ENCODE measurements around the gene ADCK2. TPM values are rescaled to one million over a fixed set of nuclear protein-coding genes. Genes with fewer than 3 reads are reported as not detected.

ADCK2 gene
- total RNA-seq, 1 donor from 2014 or later: 26.9 TPM

GRCh38 chr7:140724706-140725105 lies 52.0 kb downstream of the ADCK2 start:
- H3K27ac Mint-ChIP-seq (ENCODE audit: unreplicated experiment): no peak overlapping the region
- no peaks in the 10 kb centered on the region for H3K27me3 Mint-ChIP-seq (ENCODE audit: low read depth)
- DNase-seq (ENCODE audit: low spot score): no peak

DNA sequence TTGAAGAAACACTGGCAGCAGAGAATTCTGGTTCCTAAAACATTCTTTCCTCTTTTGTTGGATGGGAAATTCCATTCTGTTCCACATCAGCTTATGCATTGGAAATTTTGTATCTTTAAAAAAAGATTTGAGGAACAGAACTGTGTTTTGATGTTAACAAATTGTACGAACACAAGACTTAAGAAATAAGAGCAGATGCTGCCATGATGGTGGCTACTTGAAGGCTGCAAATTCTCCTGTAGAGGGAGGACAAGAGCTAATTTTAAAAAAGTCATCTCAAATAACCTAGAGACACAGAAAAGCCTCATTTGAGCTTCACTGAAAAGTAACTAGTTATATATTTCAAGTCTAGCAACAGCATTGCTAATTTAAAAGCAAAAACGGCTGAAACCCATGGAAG lies 53.5 kb downstream of the ADCK2 start:
- DNase-seq (ENCODE audit: low spot score): no peak
- H3K36me3 Mint-ChIP-seq (ENCODE audit: low read depth): peaks cover 4% of the 10 kb centered on the region
- H3K9me3 Mint-ChIP-seq (ENCODE audit: low read depth): no peaks in the 10 kb centered on the region
- H3K4me3 Mint-ChIP-seq (ENCODE audit: unreplicated experiment): no peak overlapping the region
- H3K4me1 Mint-ChIP-seq (ENCODE audit: low read depth): peaks cover 15% of the 10 kb centered on the region
- no peaks in the 10 kb centered on the region for H3K27me3 Mint-ChIP-seq (ENCODE audit: low read depth)
- peak; percentile 74 for TF ChIP-seq CTCF (IDR thresholded peaks at IDR 0.05)
- no peak overlapping the region for H3K27ac Mint-ChIP-seq (ENCODE audit: unreplicated experiment)

More at GRCh38 chr7:140724706-140725105, 52.0 kb downstream of the ADCK2 start:
- no peak for TF ChIP-seq CTCF (IDR thresholded peaks at IDR 0.05)
- Mint-ChIP-seq H3K36me3 (ENCODE audit: low read depth) (peaks cover 4% of the 10 kb centered on the region), H3K9me3 (ENCODE audit: low read depth) (no peaks in the 10 kb centered on the region), H3K4me3 (ENCODE audit: unreplicated experiment) (no peak overlapping the region), H3K4me1 (ENCODE audit: low read depth) (peaks cover 12% of the 10 kb centered on the region)

- Mint-ChIP-seq H3K4me3 (ENCODE audit: unreplicated experiment) (no peak overlapping the region), H3K27me3 (ENCODE audit: low read depth) (no peaks in the 10 kb centered on the region), H3K36me3 (ENCODE audit: low read depth) (peaks cover 2% of the 10 kb centered on the region), H3K9me3 (ENCODE audit: low read depth) (no peaks in the 10 kb centered on the region), H3K27ac (ENCODE audit: unreplicated experiment) (no peak overlapping the region), H3K4me1 (ENCODE audit: low read depth) (peaks cover 14% of the 10 kb centered on the region)
- no peak for TF ChIP-seq CTCF (IDR thresholded peaks at IDR 0.05)
- no peak for DNase-seq (ENCODE audit: low spot score)
Measured at GRCh38 chr7:140732416-140732815, 59.7 kb downstream of the ADCK2 start.

GRCh38 chr7:140734096-140734495 lies 61.4 kb downstream of the ADCK2 start:
- DNase-seq (ENCODE audit: low spot score): no peak
- H3K4me1 Mint-ChIP-seq (ENCODE audit: low read depth): peaks cover 5% of the 10 kb centered on the region
- H3K36me3 Mint-ChIP-seq (ENCODE audit: low read depth): peaks cover 2% of the 10 kb centered on the region
- no peaks in the 10 kb centered on the region for H3K9me3 Mint-ChIP-seq (ENCODE audit: low read depth)
- no peak for TF ChIP-seq CTCF (IDR thresholded peaks at IDR 0.05)
- no peak overlapping the region for H3K27ac Mint-ChIP-seq (ENCODE audit: unreplicated experiment)
- no peaks in the 10 kb centered on the region for H3K27me3 Mint-ChIP-seq (ENCODE audit: low read depth)
- no peak overlapping the region for H3K4me3 Mint-ChIP-seq (ENCODE audit: unreplicated experiment)

DNA sequence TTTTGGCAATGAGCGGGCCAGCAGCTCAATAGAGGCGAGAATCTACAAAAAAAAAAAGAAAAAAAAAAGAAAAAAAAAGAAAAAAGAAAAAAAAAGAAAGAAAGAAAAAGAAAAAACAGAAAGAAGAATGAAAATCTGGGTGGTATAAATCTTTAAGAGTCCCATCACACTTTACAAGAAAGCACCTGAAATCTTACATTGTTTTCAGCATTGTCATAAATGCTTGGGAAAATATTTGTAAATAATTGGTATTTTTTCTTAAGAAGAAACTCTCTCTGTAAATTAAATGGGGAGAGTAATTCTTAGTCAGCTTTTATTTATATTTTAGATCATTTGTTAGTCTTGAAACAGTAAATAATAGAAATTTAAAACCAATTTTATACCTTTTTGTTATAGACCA lies 62.0 kb downstream of the ADCK2 start:
- no peak for DNase-seq (ENCODE audit: low spot score)
- no peaks in the 10 kb centered on the region for H3K27me3 Mint-ChIP-seq (ENCODE audit: low read depth)
- peaks cover 2% of the 10 kb centered on the region for H3K4me1 Mint-ChIP-seq (ENCODE audit: low read depth)
- H3K4me3 Mint-ChIP-seq (ENCODE audit: unreplicated experiment): no peak overlapping the region
- H3K9me3 Mint-ChIP-seq (ENCODE audit: low read depth): no peaks in the 10 kb centered on the region
- H3K27ac Mint-ChIP-seq (ENCODE audit: unreplicated experiment): no peak overlapping the region
- TF ChIP-seq CTCF (IDR thresholded peaks at IDR 0.05): no peak
- H3K36me3 Mint-ChIP-seq (ENCODE audit: low read depth): peaks cover 5% of the 10 kb centered on the region

Data from chondrocyte (in vitro differentiated cells).